HG02973 (cell line): Measurements from ENCODE around the gene ADPRHL1.

ENCODE experiments used
- ATAC-seq: cut with Tn5 transposase; IDR thresholded peaks from one replicate; pipeline ENCODE4 v1.9.1; 2021; ENCODE audit warnings: moderate library complexity; ENCODE audit not compliant: unreplicated experiment

Gene ADPRHL1

GRCh38 chr13:113417836-113418721 is 35.2 kb downstream of the ADPRHL1 start:
- ATAC-seq, result no peak

GRCh38 chr13:113417008-113417751 is 36.1 kb downstream of the ADPRHL1 start:
- no peak for ATAC-seq

- ATAC-seq, result no peak
Measured at GRCh38 chr13:113415825-113416224, 37.5 kb downstream of the ADPRHL1 start.

GRCh38 chr13:113415032-113415431 is 38.3 kb downstream of the ADPRHL1 start:
- no peak for ATAC-seq

GRCh38 chr13:113414335-113414734 is 39.0 kb downstream of the ADPRHL1 start:
- no peak for ATAC-seq

- ATAC-seq, result no peak
Measured at GRCh38 chr13:113413898-113414282, 39.4 kb downstream of the ADPRHL1 start.

- ATAC-seq, result no peak
Measured at GRCh38 chr13:113413178-113413897, 40.0 kb downstream of the ADPRHL1 start.

GRCh38 chr13:113412440-113412839 is 40.8 kb downstream of the ADPRHL1 start:
- no peak for ATAC-seq

- no peak for ATAC-seq
Measured at GRCh38 chr13:113411216-113412023, 41.9 kb downstream of the ADPRHL1 start.

- ATAC-seq, result no peak
Measured at GRCh38 chr13:113410472-113411201, 42.7 kb downstream of the ADPRHL1 start.

GRCh38 chr13:113408562-113408961 is 44.7 kb downstream of the ADPRHL1 start:
- no peak for ATAC-seq

GRCh38 chr13:113407531-113408393 is 45.5 kb downstream of the ADPRHL1 start:
- ATAC-seq, result no peak

GRCh38 chr13:113407103-113407530 is 46.2 kb downstream of the ADPRHL1 start:
- ATAC-seq, result no peak

GRCh38 chr13:113406321-113407102 is 46.8 kb downstream of the ADPRHL1 start:
- ATAC-seq, result no peak

- ATAC-seq, result no peak
Measured at GRCh38 chr13:113405481-113406300, 47.6 kb downstream of the ADPRHL1 start.

- no peak for ATAC-seq
Measured at GRCh38 chr13:113404723-113405471, 48.4 kb downstream of the ADPRHL1 start.

- no peak for ATAC-seq
Measured at GRCh38 chr13:113404366-113404722, 48.9 kb downstream of the ADPRHL1 start.
